HG03378 (cell line): ENCODE measurements around the gene ANKRD28.
"Not testable (repeated sequence)": the region's sequence is repeated elsewhere in the genome, so short reads cannot be mapped to it uniquely, and the experiment has no call there.

ENCODE experiments used
- ATAC-seq: cut with Tn5 transposase; IDR thresholded peaks from one replicate; pipeline ENCODE4 v1.9.1; 2021; ENCODE audit warnings: mild to moderate bottlenecking, moderate library complexity; ENCODE audit not compliant: unreplicated experiment

ANKRD28 gene

DNA sequence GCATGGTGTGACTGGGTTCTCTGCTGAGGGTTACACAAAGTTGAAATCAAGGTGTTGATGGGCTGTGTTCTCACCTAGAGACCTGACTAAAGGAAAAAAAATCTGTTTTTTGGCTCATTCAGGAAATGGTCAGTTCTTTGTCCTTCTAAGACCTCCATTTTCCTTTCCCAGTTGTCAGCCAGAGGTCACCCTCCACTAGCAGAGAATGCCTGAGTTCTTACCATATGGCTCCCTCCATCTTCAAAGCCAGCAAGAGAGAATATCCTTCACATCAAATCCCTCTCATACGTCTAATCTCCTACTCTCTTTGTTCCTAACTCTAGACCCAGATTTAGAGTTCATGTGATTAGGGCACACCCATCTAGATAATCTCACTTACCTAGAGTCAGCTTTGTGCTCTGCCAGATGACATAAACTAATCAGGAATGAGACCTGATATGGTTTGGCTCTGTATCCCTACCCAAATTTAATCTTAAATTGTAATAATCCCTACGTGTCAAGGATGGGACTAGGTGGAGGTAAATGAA lies 19.4 kb downstream of the ANKRD28 start:
- ATAC-seq: no peak

DNA sequence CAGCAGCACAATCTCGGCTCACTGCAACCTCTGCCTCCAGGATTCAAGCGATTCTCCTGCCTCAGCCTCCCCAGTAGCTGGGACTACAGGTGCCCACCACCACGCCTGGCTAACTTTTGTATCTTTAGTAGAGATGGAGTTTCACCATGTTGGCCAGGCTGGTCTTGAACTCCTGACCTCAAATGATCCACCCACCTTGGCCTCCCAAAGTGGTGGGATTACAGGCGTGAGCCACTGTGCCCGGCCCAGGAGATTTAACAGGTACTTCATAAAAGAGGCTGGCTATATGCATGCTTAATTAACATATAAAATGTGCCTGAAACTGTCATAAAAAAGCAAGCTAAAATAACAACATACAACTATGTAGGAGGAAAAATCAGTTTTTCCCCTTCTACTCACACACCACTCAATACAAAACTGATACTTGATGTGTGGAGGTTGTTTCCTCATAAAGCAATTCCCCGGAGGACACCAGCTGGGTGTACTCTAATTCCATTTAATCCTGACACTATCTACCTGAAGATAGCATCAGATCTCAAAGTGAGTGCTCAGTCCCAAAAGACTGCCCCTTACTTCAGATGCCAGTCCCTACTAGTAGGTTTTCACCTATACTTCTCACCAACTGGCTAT lies 22.7 kb downstream of the ANKRD28 start:
- ATAC-seq: peak; percentile 73

DNA sequence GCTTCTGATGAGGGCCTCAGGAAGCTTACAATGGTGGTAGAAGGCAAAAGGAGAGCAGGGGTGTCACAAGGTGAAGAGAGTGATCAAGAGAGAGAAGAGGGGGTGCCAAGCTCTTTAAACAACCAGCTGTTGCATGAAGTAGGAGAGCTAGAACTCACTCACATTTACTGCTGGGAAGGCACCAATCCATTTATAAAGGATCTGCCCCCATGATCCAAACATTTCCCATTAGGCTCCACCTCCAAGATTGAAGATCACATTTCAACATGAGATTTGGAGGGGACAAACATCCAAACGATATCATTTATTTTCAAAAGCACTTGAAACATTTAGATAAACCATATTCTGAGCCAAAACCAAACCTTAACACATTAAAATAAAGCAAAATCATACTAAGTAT lies 26.3 kb downstream of the ANKRD28 start:
- ATAC-seq: no peak

- ATAC-seq: peak; percentile 43
Measured at GRCh38 chr3:15769256-15769915, 28.4 kb downstream of the ANKRD28 start.

- peak; percentile 93 for ATAC-seq
Measured at GRCh38 chr3:15768421-15769255, 29.1 kb downstream of the ANKRD28 start.

- no peak for ATAC-seq
Measured at GRCh38 chr3:15766406-15766805, 31.4 kb downstream of the ANKRD28 start.

GRCh38 chr3:15758295-15758694 lies 39.5 kb downstream of the ANKRD28 start:
- no peak for ATAC-seq

DNA sequence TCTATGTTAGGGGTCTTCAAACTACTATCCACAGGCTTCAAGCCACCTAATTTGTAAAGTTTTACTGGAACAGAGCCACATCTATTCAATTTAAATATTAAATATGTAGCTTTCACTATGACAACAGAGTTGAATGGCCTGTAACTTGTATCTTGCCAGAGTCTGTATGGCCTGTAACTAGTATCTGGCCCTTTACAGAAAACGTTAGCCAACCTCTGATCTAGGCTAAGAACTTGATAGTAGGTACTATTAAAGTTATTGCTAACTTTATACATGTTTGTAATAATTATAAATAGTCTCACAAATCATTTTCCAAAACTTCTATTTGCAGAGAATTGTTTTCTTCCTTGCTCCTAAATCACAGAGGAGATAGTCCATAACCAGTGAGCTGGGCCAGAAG lies 40.0 kb downstream of the ANKRD28 start:
- no peak for ATAC-seq

DNA sequence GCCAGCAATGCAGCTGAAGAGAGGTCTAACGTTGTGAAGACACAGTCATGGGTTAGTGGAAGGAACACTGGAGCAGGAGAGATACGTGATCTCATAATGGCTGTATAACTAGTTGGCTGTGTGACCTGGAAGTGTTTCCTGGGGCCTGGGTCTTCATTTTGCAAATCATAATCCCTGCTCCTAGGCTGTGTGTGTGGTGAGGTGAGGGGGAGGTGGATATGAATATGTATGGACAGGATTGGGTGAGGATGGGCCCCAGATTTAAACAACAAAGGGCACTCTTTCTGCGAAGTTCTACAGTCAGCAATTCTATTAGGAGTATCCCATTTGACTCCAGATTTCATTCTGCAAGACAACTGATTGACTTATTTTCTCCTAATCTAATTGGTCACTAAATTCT lies 41.3 kb downstream of the ANKRD28 start:
- no peak for ATAC-seq

DNA sequence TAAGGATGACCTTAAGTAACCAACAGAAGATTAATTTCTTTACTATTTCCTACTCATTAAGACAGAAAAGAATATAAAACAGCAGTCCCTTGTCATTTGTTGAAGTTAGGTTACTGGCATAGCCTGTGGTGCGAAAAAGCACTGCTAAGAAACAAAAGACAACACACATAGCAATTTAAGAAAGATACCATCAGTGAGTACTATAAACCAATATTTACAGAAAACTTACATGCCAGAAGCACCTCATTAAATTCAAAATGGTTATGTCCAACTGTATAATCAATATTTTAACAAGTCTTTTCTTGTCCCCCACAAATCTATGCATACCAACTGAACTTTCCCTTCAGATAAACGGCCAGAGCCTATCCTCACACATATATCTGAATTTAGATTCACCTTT lies 42.0 kb downstream of the ANKRD28 start:
- no peak for ATAC-seq

DNA sequence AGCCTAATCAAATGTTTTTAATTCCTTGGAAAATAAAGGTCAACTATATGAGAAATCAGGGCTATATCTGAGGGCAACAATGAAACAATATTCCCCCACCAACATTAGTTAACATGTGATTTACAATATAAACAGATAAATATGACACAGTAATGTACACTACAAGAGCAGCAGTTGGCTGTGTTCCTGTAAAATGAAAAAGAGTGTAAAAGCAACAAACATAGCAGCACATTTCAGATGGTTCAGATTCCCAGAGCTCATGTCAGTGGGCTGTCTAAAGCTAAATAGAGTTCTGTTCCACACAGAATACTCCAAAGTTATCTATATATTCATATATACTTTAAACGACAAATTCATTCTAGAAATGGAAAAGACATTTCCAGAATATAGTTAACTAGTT lies 42.6 kb downstream of the ANKRD28 start:
- ATAC-seq: no peak

DNA sequence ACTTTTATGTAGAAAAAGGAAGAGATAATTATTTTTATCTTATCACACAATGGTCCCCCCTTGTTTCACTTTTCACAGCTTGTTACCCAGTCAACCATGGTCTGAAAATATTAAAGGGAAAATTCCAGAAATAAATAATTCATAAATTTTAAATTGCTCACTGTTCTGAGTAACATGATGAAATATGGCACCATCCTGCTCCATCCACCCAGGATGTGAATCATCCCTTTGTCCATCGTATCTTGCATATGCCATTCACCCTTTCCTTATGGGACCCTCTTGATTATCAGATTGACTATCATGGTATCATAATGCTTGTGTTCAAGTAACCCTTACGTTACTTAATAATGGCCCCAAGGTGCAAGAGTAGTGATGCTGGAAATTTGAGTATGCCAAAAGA lies 43.7 kb downstream of the ANKRD28 start:
- no peak for ATAC-seq

DNA sequence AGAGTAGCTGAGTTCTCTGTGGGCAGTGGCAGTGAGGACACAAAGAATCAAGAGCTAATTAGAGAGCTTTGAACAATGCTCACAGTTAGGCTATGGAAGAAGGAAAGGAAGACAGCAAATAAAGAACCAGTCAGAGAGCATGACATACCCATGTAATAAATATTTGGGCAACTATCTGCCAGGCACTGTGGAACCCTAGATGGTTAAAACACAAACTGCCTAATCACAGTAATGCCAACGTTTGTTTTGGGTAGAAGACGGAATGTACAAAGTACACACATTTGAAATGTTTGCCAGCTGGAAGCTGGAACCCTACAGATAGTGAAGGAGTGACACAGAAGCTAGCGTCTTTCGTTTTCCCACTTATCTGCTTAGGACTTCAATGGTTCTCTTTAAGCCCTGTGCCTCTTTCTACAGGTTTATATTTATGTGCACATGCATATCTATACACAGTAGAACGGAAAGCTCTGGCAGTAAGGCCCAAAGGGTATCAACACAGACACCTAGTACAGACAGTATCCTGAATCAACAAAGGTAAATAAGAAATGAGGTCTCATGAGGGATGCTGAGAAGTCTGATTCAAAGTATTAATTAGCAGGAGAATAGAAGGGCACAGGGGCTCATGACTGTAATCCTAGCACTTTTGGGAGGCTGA lies 44.6 kb downstream of the ANKRD28 start:
- no peak for ATAC-seq

DNA sequence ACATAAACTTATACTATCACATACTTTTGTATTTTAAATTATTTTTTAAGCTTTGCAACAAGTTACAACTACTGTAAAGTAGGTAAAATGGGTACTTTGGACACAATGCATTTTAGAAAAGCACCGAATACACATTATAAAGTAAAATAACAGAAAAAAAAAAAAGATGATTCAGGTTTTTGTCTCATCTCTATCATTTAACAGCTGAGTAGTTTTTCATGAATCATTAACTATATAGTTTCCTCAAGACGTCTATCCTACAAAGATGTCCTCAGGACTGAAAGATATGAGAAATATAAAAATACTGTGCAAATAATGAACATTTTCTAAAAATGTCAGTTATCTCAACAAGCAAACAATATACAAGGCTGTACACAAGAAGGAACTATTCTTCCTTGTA lies 46.9 kb downstream of the ANKRD28 start:
- ATAC-seq: no peak

- no peak for ATAC-seq
Measured at GRCh38 chr3:15750143-15750542, 47.6 kb downstream of the ANKRD28 start.

- not testable (repeated sequence) for ATAC-seq
Measured at GRCh38 chr3:15745896-15746295, 51.9 kb downstream of the ANKRD28 start.

GRCh38 chr3:15744176-15744575 lies 53.6 kb downstream of the ANKRD28 start:
- no peak for ATAC-seq

- ATAC-seq: no peak
Measured at GRCh38 chr3:15743587-15744009, 54.2 kb downstream of the ANKRD28 start.

DNA sequence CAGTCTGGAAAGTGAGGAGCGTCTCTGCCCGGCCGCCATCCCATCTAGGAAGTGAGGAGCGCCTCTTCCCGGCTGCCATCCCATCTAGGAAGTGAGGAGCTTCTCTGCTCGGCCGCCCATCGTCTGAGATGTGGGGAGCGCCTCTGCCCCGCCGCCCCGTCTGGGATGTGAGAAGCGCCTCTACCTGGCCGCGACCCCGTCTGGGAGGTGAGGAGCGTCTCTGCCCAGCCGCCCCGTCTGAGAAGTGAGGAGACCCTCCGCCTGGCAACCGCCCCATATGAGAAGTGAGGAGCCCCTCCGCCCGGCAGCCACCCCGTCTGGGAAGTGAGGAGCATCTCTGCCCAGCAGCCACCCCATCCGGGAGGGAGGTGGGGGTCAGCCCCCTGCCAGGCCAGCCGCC lies 55.5 kb downstream of the ANKRD28 start:
- ATAC-seq: not testable (repeated sequence)

DNA sequence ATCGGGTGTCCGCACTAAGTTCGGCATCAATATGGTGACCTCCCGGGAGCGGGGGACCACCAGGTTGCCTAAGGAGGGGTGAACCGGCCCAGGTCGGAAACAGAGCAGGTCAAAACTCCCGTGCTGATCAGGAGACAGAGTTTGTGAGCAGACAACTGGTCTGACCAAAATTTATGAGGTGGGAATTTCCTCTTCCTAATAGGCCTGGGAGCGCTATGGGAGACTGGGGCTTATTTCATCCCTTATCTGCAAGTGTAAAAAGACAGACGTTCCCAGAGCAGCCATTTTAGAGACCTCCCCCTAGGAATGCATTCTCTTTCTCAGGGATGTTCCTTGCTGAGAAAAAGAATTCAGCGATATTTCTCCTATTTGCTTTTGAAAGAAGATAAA lies 59.2 kb downstream of the ANKRD28 start:
- ATAC-seq: not testable (repeated sequence)

- no peak for ATAC-seq
Measured at GRCh38 chr3:15731024-15731423, 66.8 kb downstream of the ANKRD28 start.
